CD4-positive, alpha-beta T cell treated with Interleukin-17A for 1 hour (primary cell): ENCODE results near the gene BEAN1.

Source experiments
- DNase-seq: peaks from one replicate; pipeline ENCODE4 v3.0.0-alpha.2; 2020

The BEAN1 gene

DNA sequence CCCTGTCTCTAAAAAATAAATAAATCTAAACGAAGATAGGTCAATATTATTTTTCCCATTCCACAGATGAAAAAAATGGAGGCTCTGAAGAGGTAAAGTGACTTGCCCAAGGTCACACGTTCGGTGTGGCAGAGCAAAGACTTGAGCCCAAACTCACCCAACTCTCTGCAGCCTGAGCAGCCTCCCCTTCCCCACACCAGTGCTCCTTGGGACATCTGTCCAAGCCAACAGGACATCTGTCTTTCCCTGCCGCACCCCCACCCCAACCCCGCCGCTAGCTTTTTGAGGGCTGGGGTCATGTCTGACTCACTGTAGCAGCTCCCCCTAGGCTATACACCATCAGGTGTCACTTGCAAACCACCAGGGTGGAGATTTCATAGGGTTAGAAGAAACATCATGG is 5.2 kb upstream of the BEAN1 start:
- no peak for DNase-seq

DNA sequence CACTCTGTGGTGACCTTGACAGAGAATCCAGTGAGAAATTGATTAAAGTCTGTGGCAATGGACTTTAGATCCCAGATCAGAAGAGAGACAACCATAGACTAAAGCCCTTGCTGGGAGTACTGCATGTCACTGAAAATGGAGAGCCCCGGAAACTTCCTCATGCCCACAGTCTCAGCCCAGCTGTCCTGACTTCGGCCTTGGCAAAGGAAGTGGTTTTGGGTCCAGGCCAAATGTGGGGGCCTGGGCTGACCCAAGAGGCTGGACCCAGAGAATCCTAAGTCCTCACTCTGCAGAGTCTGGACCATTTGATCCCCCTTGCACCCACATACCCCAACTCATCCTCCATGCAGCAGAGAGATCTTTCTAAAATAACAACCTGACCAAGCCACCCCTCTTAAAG is 4.7 kb upstream of the BEAN1 start:
- DNase-seq, result no peak

DNA sequence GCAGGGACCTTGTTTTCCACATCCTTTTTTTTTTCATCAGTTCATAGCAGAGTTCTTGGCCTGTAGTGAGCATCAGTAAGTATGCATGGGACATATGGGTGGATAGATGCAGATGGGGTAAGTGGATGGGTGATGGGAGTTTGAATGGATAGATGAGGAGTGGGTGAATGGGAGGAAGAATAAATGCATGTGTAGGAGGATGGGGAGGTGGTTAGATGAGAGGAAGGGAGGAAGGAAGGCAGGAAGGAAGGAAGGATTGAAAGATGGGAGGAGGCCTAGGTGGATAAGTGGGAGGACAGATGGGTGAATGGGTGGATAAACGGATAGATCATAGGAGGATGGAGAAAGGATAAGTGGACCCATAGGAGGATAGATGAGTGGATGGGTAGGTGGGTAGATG is 3.9 kb upstream of the BEAN1 start:
- DNase-seq, result no peak

DNA sequence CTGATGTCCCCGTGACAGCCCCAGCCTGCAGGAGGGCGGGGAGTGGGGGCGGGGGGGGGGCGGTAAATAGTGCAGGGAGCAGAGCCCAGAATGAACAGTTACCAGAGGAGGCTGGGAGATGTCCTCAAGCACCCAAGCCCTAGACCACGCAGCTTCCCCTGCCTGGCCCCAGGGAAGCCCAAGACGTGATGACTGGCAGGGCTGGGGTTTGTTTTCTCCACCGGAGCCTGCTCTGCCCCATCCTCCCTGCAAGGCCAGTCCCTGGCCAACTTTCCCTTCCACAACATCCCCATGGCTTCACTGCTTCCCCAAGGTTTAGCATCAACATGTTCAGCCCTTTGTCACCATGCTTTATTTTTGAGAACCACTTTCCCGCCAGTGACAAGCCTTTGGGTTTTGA is 1.4 kb upstream of the BEAN1 start:
- DNase-seq, result no peak

DNA sequence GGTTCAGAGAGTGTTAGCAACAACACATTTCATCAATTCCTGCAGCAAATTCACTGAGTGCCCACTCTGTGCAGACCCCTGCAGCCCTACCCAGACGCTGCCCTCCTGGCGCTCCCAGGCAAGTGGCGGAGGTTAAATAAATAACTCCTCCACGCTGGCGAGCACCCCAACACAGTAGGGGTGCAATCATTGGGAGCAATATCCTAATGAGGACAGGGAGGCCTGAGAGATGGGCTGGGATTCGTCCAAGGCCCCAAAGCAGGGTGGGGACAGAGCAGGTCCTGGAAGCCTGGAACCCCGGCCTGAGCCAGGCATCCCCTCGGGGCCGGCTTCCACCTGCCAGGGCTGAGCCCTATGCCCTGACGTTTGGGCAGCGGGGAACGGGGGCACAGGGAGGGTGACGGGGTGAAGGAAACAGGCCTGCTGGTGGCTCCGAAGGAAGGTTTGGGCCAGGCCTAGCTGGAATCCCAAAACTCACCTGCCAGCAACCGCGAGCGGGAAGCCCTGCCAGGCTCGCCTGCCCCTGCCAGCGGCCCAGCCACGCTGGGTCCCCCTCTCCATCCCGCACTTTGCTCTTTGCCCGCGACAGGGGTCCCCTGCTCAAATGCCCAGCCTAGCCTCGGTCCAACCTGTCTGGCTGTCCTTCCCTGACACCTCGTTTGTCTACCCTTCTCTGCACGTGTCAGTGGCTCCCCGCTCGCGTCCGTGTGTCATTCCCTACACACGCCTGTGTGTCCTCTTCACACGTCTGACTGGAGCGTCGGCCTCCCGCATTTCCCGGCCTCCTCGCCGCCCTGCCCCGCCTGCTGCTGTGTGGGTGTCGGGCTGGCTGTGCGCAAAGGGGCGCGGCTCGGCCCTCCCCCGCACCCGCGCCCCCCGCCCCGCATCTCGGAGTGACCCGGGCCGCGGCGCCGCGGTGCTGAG is 721 bp upstream of the BEAN1 start:
- DNase-seq, result no peak

DNA sequence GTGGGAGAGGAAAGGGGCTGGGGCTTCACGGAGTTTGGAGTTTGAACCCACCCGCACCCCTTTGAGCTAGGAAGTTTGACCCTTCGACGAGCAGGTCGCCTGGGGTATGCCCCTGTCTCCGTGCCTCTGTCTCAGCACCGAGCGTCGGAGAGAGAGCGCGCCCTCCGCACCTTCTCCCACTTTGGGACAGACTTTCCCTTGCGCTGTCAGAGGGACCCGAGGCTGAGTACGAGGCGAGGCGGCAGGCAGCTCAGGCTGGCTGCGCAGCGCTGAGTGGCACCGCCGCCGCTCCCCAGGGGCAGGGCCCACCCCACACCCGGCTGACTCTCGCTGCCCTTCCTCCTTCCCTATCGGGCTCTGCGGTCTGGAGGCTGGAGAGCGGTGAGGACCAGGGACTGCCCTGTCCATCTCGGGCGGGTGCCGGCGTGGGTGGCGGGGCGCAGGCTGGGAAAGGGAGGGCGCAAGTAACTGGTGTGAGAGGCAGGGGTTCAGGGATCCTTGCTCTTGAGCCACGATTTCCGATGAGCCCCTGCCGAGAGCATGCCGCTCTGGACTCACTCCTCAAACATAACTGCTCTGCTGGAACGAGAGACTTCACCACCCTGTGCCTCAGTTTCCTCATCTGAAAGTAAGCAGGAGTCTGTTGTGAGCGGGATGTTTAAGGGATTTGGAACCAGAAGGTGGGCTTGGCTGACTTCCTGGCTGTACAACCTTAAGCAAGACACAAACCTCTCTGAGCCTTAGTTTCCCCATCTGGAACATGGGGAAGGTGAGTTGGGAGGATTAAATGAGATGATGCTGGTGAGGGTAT is 981 bp downstream of the BEAN1 start:
- DNase-seq, result no peak

DNA sequence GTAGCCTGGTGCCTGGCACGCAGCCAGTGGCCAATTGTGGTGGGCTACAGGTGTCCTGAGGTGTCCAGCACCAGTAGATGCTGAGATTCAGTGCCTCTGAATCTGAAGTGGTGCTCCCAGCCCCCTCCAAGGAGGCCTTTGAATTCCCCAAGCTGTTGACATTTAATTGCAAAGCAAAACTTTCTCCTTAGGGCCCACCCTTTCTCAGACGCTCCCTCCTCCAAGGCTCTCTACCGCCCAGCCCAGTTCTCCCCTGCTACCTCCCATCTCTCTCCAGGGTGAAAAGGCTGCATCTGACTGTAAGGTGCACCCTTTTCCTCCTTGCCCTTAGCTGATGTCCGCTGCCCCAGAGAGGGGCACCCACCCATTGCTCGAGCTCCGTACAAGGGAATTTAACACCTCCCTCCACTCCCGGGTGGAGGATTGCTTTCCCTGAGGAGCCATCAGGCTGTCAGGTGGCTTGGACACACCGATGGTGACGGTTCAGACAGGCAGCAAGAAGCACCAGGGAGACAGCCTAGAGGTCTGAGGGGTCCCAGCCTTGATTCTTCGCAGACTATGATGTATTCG is 1.7 kb downstream of the BEAN1 start:
- no peak for DNase-seq

DNA sequence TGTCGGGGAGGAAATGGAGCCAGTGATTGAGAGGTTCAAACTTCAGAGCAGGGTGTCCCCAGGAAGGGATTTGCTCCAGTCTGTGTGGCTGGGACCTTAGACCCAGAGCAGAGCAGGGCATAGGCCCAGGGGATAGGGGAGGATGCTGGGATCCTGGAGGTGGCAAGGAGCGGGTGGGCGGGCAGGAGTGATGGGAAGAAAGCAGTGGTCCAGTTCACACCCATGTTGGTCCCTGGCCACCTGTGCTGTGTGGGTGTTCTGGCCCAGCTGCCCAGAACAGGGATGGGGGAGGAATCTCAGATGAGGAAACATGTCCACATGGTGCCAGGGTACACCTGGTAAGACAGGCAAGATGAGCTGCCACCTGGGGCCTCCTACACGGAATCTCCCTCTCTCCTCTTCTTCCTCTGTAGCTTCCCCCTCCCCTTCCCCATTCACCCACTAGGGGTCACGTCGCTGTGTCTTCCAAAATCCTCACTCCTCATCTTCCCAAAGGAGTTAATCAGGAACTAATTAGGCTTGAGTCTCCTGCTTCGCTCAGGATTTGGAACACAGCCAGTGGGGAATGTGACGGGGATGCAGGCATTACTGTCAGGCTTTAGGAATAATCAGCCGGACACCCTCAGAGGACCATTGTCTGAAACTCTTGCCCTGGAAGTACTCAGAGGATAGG is 2.3 kb downstream of the BEAN1 start:
- no peak for DNase-seq

DNA sequence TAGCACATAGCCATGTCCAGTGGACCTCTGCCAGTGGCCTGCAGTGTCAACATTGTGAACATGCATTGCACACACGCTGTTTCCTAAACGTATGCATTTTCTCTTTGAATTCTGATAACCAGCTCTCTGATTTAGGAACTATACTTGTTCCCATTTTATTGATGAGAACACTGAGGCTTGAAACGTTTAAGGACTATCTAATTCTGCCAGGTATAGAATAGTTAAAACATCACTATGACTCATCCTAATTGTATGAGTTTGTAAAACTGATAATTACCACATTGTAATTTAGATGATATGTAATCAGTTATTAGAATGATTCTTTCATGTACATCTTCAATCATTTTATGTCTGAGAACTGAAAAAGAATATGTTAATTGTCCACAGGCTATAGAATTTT is 3.1 kb downstream of the BEAN1 start:
- DNase-seq, result no peak

DNA sequence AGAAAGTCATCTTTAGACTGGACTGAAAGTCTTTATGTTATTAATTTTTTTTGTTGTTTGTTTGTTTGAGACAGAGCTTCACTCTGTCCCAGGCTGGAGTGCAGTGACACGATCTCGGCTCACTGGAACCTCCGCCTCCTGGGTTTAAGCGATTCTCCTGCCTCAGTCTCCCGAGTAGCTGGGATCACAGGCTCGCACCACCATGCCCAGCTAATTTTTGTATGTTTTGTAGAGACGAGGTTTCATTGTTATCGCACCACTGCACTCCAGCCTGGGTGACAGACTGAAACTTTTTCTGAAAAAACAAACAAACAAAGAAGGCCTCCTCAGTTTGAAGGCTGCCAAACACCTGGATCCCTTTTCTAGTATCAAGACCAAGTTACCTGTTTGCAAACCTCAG is 4.7 kb downstream of the BEAN1 start:
- no peak for DNase-seq

DNA sequence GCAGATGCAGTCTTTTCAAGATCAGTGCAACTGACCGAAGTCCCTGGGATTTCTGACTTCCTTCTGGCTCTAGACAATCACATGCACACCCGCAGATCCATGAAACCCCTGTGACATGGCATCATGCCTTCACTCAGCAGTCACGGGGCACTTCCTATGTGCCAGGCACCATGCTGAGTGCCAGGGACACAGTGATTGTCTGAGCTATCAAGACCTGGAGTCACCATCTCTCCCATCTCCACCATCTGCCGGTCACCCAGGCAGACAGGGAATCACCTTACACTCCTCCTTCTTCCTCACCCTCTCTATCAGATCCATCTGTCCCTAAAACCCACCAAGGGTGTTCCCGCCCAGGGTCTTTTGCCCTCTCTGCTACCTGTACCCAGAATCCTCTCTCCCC is 5.3 kb downstream of the BEAN1 start:
- no peak for DNase-seq

DNA sequence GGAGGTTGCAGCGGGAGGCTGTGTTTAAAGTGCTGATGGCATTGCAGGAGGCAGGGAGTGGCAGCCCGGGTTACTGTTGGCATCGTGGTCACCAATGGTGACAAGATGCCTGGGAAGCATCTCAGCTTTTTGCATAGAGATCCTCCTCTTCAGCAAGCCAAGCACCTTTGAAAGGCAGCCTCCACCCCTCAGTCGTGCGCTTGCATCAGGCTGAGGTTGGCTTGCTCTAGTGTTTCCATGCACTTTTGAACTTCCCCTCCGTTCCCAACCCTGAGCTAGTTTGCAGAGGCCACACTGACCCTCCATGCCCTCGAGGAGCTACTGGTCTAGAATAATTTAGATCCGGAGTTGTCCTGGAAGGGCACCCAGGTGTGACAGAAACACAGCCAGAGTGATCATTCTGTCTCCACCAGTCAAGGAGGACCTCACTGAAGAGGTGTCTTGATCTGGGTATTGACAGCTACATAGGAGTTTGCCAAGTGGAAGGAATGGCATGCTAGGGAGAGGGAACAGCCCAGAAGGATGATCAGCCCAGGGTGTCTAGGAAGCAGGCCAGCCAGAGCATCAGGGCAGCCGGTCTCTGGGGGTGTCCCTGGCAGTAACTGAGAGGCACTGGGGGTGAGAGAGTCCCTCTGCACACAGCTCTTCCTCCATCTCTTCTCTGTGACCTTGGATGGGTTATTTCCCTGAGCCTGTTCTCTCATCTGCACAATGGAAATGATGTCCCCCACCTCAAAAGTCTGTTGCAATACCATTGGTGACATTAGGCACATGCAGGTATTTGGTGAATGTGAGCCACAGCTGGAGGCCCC is 7.7 kb downstream of the BEAN1 start:
- no peak for DNase-seq

DNA sequence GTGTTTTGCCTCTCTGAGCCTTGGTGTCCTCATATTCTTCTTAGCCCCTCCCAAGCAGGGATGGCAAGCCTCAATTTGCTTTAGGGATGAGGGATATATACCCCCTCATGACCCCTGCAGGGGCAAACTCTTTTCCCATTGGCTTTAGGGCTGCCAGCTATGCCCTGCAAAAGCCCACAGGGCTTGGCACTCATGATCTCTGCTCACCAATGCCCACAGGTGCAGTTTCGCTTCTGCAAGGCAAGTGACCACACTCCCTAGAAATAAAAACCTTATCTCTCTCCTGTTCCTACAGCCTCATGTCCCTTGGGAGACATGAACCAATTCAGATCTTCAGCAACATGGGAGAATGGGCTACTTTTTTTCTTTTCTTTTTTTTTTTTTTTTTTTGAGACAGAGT is 8.8 kb downstream of the BEAN1 start:
- no peak for DNase-seq

DNA sequence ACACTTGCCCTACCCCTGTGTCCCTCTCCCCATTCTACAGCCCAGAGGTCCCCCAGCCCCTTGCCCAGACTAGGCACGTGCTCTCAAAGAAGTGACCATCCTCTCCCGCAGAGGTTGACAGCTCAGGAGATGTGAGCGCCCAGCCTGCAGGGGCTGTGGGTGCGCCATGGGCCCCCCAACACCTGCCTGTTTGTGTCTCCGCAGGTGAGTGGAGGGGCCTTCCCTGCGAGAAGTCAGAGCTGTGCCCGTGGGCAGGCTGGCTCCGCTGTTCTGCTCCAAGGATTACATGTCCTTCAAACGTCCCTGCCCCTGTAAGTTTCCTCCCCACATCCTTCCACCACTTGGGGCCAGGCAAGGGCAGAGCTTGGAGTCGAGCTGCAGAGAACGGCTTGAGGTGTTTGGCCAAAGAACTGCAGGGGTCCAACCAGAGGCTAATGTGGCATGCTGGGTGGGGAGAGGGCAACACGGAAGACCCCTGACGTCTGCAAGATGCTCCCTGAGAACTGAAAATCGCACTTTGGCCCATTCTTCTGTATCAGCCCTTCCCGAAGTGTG is 10.4 kb downstream of the BEAN1 start:
- no peak for DNase-seq

DNA sequence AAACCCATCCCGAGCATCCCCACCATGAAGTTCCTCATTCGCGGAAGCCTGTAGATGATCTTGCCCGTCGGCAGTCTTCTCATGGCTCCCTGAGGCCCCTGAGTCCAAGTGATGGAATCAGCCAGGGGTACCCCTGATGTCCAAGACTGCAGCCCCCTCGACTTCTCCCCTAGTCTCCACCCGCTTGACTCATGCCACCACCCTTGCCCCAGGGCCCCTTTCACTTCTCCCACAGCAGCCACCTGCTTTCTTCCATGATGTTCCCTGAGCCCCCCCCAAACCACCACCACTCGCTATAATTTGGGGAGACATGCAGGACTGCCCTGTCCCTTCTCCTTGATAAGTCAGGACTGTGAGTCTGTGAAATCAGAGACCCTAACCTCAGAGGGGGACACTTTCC is 11.4 kb downstream of the BEAN1 start:
- DNase-seq, result no peak

DNA sequence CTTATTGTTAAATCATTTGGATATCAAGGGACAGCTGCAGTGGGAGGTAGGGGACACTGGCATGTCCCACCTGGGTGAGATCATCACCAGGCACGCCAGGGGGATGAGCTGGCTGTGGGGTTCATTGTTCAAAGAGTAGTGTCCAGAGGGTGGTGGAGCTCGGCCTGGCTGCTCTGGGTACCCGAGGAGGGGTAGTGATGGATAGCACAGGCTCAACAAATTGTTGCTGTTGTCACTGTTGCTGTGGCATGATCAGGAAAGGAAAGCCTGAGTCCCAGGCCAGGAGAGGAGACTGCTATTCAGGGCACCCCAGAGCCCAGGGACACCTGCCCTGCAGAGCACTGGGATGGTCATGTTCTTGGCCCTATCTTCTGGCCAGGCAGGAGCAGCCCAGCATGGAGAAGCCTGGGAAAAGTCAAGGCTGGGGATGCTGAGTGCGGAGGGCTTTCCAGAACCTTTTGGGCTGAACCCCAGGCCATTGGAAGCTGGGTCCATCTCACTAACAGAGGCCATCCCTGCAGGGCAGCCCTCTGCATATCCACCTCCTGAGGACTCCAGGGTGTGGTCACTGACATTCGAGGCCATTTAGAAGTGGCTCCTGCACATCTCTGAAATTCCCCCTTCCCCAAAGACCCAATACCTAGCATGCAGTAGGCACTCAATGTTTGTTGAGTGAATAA is 12.1 kb downstream of the BEAN1 start:
- no peak for DNase-seq

DNA sequence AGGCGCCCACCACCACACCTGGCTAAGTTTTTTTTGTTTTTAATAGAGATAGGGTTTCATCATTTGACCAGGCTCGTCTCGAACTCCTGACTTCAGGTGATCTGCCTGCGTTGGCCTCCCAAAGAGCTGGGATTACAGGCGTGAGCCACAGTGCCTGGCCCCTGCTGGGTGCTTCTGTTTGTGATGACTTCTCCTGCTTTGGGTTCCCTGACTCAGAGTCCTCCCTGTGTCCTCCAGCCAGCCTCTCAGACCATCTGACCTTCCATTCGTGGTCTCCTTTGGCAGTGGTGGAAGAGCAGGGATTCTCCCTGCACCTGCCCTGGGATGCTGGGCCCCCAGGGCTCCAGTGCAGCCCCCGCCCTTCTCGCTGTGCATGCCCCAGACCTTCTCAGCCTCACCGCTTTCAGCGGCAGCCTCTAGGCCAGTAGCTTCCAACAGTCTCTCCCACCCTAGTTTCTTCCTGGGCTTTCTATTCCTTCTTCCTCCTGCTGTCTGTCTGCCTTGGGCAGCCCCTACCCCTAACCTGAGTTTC is 13.2 kb downstream of the BEAN1 start:
- no peak for DNase-seq

DNA sequence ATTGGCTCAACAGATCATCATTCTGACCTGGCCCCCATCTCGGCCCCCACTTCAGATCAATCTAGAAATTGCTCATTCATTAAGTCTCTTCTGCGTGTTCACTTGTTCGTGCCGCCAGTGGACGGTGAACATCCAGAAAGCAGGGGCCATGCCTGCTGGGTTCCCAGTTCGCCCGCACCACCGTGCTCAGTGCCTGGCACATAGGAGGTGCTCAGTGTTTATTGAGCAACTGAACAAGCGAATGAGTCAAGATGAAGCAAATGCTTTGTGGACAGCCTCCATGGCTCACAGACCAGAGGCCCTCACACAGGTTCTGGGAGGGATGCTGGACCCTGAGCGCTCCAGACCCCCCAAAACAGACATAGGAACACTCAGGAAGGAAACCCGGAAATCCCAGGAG is 13.9 kb downstream of the BEAN1 start:
- no peak for DNase-seq

DNA sequence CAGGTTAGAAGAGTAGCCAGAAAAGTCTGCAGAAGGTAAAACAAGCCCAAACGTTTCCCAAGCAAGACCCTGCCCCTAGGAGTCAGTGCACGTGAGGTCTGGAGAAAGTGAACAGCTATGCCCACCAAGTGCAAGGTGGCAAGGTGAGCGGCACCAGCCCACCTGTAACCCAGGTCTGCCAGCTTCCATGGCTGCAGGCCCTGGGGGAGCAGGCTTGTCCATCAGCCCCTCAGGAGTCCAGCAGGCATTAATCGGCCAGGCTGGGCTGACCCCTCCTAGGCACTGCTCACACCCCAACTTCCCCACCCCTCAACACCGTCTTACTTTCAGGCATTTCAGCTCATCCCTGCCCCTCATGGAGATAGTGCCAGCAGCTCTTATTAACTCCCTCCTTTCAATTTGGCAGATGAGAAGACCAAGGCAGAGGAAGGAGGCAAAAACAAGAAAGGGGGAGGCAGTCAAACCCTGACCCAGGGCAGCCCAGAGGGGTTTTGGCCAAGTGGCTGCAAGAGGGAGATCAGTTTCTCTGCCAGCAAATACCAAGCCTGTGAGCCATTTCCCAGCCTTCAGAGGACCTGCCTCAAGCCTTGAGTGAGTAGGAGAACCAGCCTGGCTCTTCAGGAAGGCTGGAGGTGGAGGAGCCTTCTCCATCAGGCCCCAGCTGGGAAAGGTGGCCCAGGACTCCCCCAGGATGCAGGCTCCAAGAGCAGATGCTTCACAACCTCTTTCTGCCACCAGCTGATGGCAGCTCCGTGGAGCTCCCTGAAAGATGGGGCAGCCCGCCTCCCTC is 14.7 kb downstream of the BEAN1 start:
- DNase-seq, result no peak

DNA sequence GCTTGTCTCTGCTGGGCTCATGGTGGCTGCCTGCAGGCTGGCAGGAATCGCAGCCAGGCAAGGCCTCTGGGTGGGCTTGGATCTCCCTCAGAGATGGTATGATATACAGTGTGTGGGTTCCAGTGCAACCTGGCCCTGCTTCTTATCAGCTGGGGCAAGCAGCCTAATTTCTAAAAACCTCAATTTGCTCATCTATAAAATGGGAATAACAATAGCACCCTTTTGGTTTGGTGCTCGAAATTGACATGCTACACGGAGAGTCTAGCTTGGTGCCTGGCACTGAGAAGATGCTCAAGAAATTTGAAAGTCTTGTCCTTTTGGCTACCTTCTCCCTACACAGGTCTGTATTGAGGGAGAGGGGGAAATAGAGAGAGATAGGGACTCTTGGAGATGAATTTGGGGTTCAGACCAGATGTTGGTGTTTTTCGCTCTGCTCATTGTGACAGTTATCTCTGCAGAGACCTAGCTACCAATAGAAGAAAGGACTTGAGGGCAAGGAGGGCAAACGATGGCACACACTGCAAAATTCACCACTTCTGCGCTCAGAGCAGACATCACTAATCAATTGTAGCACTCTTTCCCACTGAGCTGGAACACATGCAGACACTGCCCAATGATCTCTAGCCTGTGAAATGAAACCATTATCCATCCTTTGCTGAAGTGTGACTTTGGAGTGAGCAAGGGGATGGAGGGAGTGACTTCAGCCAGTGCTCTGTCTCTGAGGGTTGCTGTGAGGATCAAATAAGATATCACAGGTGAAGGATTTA is 15.6 kb downstream of the BEAN1 start:
- no peak for DNase-seq
